GM21737 (cell line): ENCODE results near the gene AVL9.
"Not testable (repeated sequence)": the region's sequence is repeated elsewhere in the genome, so short reads cannot be mapped to it uniquely, and the experiment has no call there.

Source experiments
- ATAC-seq: cut with Tn5 transposase; IDR thresholded peaks from one replicate; pipeline ENCODE4 v1.9.1; 2021; ENCODE audit warnings: mild to moderate bottlenecking, moderate library complexity; ENCODE audit not compliant: unreplicated experiment

Gene AVL9

GRCh38 chr7:32634798-32635393 lies 139.6 kb downstream of the AVL9 start:
- ATAC-seq: not testable (repeated sequence)

GRCh38 chr7:32636725-32637462 lies 141.6 kb downstream of the AVL9 start:
- ATAC-seq: not testable (repeated sequence)

GRCh38 chr7:32637611-32638010 lies 142.3 kb downstream of the AVL9 start:
- ATAC-seq: not testable (repeated sequence)
